Measurements from ENCODE around the gene NOTCH2. TPM values are rescaled to one million over a fixed set of nuclear protein-coding genes. Genes with fewer than 3 reads are reported as not detected.

NOTCH2 gene
- total and polyA plus RNA-seq, 9 of the 15 experiments (the other 6 are each of a cell fraction or from before 2014, with no cell fraction given): 0.04 to 1.2 (median 0.28) TPM; not detected in 1

- TF ChIP-seq CREB3L1 (IDR thresholded peaks at IDR 0.05; ENCODE audit: borderline replicate concordance, low read depth): no peak
- TF ChIP-seq FOSL1 (tag; conservative IDR thresholded peaks at IDR 0.05): no peak
- no peak for TF ChIP-seq POLR2AphosphoS2 (IDR thresholded peaks at IDR 0.05; ENCODE audit: low read length)
- TF ChIP-seq KAT7 (CRISPR knock-in tag; IDR thresholded peaks at IDR 0.05; ENCODE audit: borderline replicate concordance): no peak
These were observed 111.2 kb downstream of the NOTCH2 start (continued) for GRCh38 chr1:119958223-119958622.

GRCh38 chr1:119956306-119956705, 113.2 kb downstream of the NOTCH2 start:
- no peaks in the 10 kb centered on the region for H3K36me3 ChIP-seq (ENCODE audit: control insufficient read depth, insufficient read depth, low read length)
- no peak overlapping the region for H3K27ac ChIP-seq (ENCODE audit: extremely low read depth, low read depth, low read length)
- H3K4me2 ChIP-seq (ENCODE audit: insufficient read depth, low read length): no peak overlapping the region
- H3K4me3 ChIP-seq: no peak overlapping the region
- H3K27me3 ChIP-seq (ENCODE audit: control insufficient read depth in 2 of 2, insufficient read depth in 2 of 2, low read length in 2 of 2): peaks cover 5% of the 10 kb centered on the region in 2 experiments; a peak in 3 of 5 replicates
- ATAC-seq (no peak), FAIRE-seq (no peak), DNase-seq (ENCODE audit: extremely low read depth in 1 of 4, low spot score in 3 of 4) (no peak)
- no peaks in the 10 kb centered on the region for H3K4me1 ChIP-seq (replicated peaks in 1 of 2; ENCODE audit: control insufficient read depth in 2 of 2, insufficient read depth in 2 of 2, low read length in 2 of 2)
- H3K9ac ChIP-seq (ENCODE audit: insufficient read depth in 1 of 2, low read depth in 2 of 2, low read length in 2 of 2): no peak overlapping the region
- no peak overlapping the region for H2AFZ ChIP-seq (ENCODE audit: low read depth, low read length)
- no peaks in the 10 kb centered on the region for H3K79me2 ChIP-seq (ENCODE audit: control insufficient read depth, insufficient read depth, low read length)
- H4K20me1 ChIP-seq (replicated peaks; ENCODE audit: control insufficient read depth, insufficient read depth, low read length): no peaks in the 10 kb centered on the region
- TF ChIP-seq SNAPC5 (CRISPR knock-in tag; IDR thresholded peaks at IDR 0.05): no peak
- no peak for TF ChIP-seq LCOR (CRISPR knock-in tag; IDR thresholded peaks at IDR 0.05)
- TF ChIP-seq GATA2 (CRISPR knock-in tag; IDR thresholded peaks at IDR 0.05): no peak
- no peak for TF ChIP-seq MAX (CRISPR knock-in tag; IDR thresholded peaks at IDR 0.05)
- no peak for TF ChIP-seq RB1 (IDR thresholded peaks at IDR 0.05; ENCODE audit: low read depth)
- intact Hi-C loops (cut with micrococcal nuclease) (no loop called here), in situ Hi-C loops (cut with MboI) (loop anchor here (25.0 kb wide), 1 partner anchor 181 kb away; no protein-coding TSS in a partner anchor)
- ChIA-PET POLR2A (interaction anchor here (1.2 kb wide), 1 partner anchor 10 kb away, joined by 3 read pairs; no protein-coding TSS in a partner anchor), CTCF (ENCODE audit: low intra/inter-chr PET ratio) (no interaction called here)
- BruUV-seq (replicated peaks): no TSS peak
- 2% methylated on average over 2 of the region's 2 CpGs for WGBS (ENCODE audit: insufficient coverage, low coverage, missing lambda C conversion rate)
- H3K9me1 ChIP-seq (ENCODE audit: control insufficient read depth, insufficient read depth, low read length): no peaks in the 10 kb centered on the region
- no peaks in the 10 kb centered on the region for H3K9me3 ChIP-seq (replicated peaks; ENCODE audit: control insufficient read depth, insufficient read depth, low read depth, low read length)

All from K562 (cell line).